NCI-H748 treated with DMSO at 0.1 percent for 48 hours (cell line): Measurements from ENCODE around the gene NALCN.
"Not testable (repeated sequence)": the region's sequence is repeated elsewhere in the genome, so short reads cannot be mapped to it uniquely, and the experiment has no call there.

ENCODE experiments used
- DNase-seq: peaks from one replicate; lab custom pipeline; 2025; lab: John Stamatoyannopoulos, UW

Gene NALCN

DNA sequence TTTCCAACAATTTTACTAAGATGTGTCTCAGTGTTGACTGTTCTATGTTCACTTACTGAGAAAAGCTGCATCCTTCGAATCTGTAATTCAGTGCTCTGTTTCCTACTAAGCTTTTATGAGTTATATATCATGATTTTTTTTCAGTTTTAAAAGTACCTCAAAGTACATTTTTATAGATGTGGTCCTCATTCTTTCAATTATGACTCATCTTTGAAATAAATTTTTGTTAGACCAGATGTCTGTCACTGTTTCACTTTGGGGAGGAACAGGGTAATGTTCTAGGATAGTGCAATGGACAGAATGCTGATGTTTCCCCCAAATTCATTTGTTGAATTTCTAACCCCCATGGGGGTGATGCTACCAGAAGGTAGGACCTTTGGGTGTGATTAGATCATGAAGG is 74.8 kb downstream of the NALCN start:
- no peak for DNase-seq

DNA sequence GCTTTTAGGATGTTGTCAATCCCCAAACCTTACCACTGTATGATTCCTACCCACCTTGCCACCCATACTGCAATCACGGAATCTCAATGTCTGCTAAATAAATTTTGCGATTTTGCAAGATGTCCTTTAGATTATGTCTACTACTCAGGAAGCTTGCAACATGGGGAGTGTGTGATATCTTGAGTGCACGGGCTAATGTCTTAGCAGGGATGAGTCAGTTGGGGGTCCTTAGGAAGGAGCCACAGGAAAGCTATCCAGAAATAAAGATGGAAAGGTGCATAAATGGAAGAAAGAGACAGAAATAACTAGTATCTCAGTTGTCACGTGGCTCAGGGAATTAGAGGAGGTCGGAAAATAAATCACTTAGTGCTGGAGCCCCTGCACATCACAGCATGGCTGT is 77.1 kb downstream of the NALCN start:
- DNase-seq: no peak

DNA sequence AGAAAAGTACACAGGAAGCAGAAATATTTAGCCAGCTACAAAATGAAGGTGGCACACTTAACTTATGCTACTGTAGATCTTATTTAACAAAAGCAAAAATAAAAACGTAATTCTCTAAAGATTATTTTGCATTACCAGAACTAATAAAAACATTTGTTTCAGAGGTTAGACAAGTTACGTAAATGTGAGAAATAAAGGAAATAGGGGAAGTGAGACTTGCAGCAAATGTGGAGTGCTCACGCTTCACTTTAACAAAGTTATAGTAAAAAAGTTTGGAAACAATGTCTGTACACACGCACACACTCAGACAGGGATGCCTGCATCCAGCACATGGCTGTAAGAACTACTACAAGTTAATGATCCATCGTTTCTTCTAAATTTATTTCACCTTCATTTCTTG is 83.7 kb downstream of the NALCN start:
- DNase-seq: no peak

DNA sequence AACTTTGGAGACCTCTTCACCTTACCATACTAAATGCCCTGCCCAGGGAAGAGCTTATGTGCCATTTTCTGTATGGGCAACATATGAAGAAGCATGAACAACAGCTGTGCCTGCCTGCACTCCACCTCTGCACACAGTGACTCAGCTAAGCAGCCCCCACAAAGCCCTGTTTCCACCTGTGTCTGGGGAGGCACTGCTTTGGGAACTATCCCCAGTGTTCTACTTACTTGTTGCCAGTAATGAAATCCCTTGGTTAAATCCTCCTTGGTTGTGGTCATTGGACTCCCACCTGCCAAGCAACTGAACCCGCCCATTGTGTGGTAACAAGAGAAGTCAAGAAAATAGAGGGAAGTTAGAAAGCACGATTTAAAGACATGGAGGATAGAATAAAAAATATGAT is 84.6 kb downstream of the NALCN start:
- no peak for DNase-seq

DNA sequence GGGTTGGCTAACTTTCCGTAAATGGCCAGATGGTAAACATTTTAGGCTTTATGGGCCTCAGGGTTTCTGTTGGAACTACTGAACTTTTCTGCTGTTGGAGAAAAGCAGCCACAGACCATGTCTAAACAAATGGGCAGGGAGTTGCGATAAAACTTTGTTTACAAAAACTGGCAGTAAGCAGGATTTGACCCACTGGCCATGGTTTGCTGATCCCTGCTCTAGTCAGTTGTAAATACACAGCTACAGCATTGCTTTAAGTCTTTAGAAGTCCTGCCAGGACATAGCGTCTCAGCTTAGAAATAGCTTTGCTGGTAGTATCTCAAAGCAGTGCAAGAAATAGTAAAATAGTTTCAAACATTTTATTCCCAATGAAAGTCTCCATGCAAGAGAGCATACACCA is 88.4 kb downstream of the NALCN start:
- DNase-seq: no peak

DNA sequence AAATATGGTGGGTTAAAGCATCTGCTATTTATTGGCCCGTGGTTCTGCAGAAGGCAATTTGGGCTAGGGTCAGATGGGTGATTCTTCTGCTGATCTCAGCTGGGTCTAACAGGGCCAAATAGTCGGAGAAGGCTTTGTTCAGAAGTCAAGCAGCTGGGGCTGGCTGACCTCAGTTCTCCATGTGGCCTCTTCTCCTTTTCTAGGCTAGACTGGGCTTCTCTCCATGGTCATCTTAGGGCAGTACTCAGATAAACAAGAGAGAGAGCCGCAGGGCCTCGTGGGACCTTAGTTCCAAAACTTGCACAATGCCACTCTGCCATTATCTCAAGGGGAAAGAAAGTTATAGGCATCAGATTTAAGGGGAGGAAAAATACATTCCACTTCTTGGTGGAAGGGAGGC is 89.6 kb downstream of the NALCN start:
- no peak for DNase-seq

DNA sequence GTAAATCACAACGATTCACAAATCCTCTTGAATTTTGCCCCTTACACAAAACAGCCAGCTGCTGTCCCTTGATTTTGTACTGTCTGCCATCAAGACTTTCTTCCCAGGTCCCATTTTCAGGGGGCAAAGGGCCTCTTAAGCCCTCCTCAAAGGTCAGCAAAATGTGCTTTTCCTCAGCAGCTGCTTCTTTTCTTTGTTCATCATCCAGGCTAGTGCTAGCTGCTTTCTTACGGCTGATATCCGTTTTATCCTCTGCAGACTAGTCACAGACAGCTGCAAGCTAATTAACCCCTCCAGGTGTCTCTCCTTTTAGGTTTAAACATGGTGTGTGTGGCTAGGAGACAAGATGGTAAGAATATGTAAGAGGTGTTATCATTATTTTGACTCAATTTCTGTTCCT is 90.9 kb downstream of the NALCN start:
- DNase-seq: peak; percentile 88

DNA sequence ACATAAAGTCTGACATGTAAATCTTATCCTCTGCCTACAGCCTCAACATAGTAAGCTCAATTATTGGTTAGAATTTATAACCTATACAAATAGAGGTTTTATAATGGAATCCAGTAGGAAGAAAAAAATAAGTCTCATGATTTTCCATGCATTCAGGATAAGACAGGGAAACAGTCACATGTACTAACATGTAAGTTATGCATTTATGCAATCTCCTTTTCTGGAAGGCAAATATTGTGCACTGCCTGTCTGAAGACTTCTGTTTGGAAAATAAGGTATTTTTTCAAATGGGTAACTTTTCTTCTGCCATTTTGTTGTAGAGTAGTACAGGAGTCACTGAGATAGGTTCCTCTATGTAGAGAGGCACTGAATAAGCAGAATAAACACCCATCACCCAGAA is 92.7 kb downstream of the NALCN start:
- DNase-seq: no peak

DNA sequence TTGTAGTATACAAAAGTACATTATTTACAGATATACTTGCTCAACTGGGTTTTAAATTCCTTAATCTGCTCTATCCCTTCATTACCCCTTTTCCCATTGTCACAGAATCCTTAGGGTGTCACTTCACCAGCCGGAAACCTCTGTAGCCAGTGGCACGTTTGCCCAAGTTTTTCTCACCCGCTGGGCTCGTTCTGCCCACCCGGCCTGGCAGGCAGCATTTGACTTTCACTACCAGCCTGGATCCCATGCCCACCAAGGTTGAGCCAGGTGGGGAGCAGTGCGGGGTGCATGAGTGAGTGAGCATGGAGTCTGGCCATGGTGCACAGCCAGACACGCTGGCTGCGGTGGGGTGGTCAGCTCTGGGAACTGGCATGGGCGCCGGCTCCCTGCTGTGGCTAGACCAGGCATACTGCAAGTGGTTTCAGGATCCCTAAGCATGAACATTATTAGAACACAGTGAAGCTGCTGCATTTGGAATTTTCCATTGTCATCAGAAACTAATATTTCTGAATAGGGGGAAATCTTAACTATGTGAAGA is 98.3 kb downstream of the NALCN start:
- no peak for DNase-seq

DNA sequence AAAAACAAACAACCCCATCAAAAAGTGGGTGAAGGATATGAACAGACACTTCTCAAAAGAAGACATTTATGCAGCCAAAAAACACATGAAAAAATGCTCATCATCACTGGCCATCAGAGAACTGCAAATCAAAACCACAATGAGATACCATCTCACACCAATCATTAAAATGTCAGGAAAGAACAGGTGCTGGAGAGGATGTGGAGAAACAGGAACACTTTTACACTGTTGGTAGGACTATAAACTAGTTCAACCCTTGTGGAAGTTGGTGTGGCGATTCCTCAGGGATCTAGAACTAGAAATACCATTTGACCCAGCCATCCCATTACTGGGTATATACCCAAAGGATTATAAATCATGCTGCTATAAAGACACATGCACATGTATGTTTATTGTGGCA is 102.8 kb downstream of the NALCN start:
- DNase-seq: not testable (repeated sequence)

DNA sequence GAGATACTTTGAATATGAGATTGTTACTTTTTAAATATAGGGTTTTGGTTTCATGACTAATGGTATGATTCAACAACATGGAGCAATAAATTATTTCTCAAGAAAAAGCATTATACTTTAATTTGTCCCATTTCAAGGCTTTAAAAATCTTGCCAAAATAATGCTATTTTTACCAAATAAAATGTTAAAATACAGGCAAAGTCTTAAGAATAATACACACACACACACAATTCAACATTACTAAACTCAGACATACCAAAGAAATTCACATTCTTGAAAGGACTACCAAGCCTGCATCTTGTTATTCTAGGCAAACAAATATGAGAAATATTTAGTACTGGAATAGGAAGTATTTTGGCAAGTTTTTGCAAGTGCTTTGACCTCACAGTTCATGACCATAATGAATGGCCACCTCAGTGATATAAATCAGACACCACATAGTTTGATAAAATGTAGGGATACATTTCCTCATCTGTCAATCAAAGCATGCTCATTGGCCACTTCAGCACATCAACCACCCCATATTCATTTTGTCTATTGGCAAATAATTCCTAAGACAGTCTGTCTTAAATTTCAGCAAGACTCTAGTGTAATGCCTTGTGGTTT is 107.2 kb downstream of the NALCN start:
- DNase-seq: no peak

DNA sequence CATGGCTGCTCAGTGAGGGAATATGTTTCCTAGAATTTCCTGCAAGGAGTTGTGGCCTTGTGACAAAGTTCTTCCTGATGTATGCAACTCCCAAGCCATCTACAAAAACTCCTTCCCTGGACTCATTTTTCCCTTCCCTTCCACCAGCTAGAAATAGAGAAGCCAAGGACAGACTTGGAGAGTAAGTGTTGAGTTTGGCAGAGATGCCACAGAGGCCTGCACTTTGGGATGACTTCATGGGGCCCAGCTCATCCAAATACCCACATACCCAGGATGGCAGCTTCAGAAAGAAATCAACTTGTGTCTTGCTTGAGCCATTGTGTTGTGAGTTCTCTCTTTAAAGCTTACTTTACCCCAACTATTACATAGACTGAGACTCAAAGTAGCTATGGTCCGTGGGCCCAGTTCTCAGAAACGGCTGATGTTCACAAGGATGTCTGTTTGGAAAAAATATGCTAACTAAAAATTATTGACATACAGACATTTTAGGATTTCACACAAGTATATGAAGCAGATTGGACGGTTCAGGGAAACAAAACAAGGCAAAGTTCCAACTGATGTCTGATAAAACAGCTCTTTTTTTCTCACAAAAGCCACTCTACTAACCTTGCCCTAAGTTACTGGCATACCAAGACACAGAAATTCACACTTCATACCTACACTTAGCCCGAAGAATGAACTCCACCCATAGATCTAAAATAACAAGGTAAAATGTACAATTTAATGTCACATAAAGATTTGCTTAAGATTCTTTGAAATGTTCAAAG is 107.9 kb downstream of the NALCN start:
- no peak for DNase-seq

DNA sequence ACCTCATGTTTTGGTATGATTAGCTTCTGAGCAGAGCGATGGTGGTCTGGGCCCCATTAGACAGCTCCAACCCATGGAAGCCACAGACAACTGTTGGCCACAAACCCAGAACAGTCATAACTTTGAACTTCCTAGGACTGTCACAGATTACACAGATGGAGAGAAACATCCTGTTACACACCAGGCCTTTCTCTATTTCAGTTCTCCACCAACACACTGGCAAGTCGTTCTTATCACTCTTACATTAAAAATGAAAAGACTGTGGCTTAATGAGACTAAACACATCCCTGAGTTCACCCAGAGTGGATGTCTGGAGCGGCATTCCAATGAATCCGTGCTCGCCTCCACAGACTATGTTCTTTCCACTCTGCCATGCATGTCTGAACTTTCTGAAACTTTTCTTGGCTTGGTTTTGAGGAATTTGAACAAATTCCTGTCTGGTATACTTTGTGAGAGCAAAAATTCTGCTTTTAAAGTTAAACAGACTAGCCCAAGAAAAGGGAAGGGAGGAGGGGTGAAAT is 109.1 kb downstream of the NALCN start:
- DNase-seq: no peak

DNA sequence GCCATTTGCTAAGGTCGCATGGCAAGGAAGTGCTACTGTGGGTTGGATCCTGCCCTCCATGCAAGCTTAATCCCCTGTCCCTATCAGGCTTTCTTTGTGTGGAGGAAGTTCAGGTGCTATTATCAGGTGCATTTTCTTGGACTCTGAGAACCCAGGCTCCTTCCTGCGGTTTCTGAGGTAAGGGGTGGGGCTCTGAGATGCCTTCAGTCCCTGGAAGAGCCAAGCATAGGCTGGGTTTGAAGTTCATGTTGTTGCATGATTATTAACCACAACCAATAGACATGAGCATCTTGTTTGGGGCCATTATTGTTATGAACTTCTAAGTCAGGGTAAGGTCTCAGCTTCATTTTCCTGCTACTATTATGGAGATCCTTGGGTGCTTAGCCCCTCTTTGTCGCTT is 109.5 kb downstream of the NALCN start:
- DNase-seq: no peak

DNA sequence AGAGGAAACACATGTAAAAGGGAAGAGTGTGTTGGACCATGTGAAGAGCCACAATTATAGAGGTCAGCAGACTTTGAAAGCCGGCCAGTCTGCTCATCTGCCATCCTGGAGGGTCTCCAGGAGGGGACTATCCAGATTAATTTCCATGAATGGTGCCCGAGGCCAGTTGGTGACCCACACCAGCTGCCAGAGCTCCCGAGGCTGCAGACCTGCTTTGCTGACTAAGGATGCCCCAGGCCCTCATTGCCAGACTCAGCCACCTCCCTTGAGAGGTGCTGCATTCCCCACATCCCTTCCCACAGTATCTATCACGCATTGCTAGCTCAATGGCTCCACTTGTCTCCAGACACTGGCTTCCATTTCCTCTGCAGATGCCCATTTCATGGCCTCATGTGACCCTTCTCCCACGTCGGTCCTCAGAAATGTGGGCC is 110.3 kb downstream of the NALCN start:
- no peak for DNase-seq

DNA sequence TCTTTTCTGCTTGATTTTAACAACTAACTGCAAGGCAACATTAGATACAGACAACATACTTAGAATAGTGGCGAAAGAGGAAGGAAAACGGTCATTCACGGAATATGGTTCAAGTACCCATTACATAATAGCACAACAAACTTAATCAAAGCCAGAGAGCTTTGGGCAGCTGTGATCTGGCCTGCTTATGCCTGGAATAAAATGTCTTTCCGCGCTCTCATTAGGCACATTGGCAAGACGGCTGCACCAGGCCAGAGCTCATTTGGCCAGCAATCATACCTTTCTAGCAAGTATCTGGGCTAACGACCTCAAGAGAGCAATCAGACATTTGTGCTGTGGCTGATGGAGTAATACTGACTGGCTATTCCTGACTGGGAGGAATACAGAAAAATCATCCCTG is 112.8 kb downstream of the NALCN start:
- no peak for DNase-seq

DNA sequence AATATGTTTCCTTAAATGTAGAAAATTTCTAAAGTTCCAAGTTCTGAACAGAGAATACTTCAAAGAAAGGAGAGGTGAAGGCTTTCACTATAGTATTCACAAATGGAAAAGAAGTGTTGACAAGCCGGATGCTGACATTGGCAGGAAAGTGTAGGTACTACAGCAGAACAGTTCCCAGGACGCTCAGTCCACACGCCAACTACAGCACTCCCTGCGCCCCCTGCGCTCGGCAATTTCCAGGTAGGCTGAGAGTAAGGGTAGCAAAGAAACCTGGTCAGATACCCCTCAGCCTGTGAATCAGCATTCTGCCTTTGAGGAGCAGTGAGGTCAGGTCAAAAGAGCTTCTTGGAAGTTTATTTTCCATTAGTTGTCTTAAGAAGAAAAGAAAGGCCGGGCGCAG is 115.3 kb downstream of the NALCN start:
- no peak for DNase-seq

DNA sequence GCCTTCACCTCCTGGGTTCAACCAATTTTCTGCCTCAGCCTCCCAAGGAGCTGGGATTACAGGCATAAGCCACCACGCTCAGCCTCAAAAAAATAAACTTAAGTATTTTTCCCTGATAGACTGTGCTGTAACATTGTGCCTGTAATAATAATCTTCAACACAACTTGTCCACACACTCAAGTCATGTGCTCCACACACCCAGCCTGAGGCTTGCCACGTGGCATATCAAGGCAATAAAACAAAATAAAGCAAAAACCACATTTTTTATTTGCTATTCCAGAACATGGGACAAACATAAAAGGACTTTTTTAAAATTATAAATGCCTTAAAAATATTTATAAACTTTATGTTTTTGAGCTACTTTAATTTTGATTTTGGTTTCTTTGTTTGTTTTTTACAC is 115.8 kb downstream of the NALCN start:
- DNase-seq: no peak

DNA sequence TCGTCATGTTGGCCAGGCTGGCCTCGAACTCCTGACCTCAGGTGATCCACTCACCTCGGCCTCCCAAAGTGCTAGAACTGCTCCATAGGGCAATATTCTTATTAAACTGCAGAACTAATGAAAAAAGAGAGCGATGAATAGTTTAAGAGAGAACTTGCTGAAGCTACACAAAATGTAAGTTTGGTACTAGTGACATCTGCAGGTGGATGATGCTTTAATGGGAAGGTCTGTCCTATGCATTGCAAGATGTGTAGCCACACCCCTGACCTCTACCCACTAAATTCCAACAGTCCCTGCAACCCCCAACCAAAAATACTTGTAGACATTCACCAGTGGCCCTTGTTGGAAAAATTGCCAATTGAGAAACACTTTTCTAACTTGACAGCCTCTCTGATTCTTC is 117.8 kb downstream of the NALCN start:
- DNase-seq: no peak

DNA sequence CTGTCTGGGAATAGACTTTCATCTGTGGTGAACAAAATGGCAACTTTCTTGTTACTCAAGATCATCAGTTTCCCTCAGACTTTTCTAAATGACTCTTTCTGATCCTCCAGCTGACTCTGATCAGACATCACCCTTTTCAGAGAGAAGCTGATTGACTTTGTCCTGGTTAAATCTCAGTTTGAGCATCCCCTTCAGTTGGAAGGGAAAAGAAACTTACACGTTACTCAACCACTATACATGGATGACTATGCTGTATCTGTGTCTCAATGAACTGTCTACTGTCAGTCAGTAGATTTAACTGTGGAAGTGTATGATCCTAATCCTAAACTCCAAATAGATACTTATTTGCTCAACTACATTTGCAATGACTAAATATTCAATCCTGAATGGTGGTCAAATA is 118.5 kb downstream of the NALCN start:
- DNase-seq: no peak

DNA sequence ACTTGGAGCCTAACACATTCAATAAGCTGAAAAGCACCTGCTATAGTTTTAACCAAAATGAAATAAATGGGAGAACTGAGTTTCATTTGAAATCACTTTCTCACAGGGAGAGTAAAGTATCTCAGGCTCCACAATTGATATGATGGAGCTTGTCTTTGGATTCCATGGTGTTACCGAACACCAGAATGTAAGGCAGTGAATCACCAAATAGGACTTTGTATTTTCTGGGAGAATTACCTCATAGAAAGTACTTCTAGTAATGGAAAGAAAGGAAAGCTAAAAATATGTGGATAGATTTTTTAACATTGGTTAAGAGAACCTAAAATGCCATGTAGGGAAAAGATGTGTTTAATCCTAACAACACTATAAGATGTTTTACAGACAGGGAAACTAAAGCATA is 123.6 kb downstream of the NALCN start:
- DNase-seq: no peak

DNA sequence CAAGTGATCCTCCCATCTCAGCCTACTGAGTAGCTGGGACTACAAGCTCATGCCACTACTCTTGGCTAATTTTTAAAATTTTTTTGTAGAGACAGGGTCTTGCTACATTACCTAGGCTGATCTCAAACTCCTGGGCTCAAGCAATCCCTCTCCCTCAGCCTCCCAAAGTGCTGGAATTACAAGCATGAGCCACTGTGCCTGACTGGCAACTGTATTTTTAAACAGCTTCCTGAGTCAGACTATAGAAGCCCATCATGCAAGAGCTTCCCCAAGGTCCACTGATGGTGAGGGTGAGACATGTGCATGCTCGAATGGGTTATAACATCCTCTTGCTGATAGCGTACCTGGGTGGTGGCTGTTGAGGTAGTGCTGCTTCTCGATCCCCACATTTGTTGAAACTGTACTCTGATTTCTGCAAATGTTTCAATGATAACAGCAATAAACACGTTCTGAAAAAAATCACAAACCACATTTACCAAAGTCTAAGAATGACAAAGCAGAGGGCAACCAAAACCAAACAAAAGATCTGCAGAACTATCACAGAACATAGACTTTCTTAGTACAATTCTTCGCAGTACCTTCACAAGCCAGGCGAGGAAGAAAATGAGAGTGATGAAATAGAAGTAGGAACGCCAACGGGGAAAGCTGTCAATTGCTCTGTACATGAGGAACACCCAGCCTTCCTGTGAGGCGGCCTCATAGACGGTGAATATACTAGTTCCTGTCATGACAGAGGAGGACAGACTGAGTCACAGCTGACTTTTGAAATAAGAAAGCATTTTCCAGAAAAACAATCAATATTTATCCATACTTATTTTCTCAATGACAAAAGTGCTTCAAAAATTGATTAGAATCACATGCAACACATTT is 124.4 kb downstream of the NALCN start:
- DNase-seq: no peak

DNA sequence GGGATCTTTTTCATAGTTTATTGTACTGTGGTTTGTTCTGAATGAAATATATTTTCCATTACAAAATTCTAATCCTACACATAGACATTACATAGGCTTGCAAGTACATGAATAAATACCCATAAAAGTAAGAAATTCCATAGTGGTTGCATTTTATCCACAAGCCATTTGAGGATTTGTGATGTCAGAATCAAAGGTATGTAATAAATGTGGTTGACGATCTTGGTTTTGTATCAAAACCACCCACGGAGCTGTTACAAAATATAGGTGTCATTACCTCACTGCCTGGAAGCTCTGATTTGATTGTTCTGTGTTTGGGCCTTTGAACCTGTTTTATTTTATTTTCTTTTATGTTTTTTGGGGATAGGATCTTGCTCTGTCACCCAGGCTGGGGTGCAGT is 125.1 kb downstream of the NALCN start:
- DNase-seq: no peak
